OCI-LY3 (cell line): Measurements from ENCODE around the gene NABP2.

ENCODE experiments used
- H2AFZ ChIP-seq: fragments of 200-600, 300-600 bp; shearing (Covaris generic); 2 replicates; pipeline ENCODE4 v1.6.0; 2014; ENCODE audit warnings: antibody characterized with exemption, low read depth, low read length
- H3K27ac ChIP-seq: fragments of 200-600, 300-600 bp; sonication (generic); 2 replicates; pipeline ENCODE4 v1.5.1; 2014; ENCODE audit warnings: mild to moderate bottlenecking, low read length, moderate library complexity, mixed read lengths
- H3K27me3 ChIP-seq: fragments of 200-600, 300-600 bp; sonication (generic); 2 replicates; pipeline ENCODE4 v1.6.1; 2014; ENCODE audit warnings: low read depth, low read length, mixed read lengths
- H3K36me3 ChIP-seq: fragments of 200-600, 300-600 bp; sonication (generic); replicated peaks from 2 replicates; pipeline ENCODE3; 2014; ENCODE audit warnings: low read depth, low read length, mixed read lengths
- H3K4me1 ChIP-seq: fragments of 300-600, 200-600 bp; sonication (generic); 2 replicates; pipeline ENCODE4 v1.6.1; 2014; ENCODE audit warnings: low read length, mixed read lengths
- H3K4me2 ChIP-seq: fragments of 200-600, 300-600 bp; sonication (generic); 2 replicates; pipeline ENCODE4 v1.6.1; 2014; ENCODE audit warnings: low read length, mixed read lengths
- H3K4me3 ChIP-seq: fragments of 300-600, 200-600 bp; sonication (generic); 2 replicates; pipeline ENCODE4 v1.5.1; 2014; ENCODE audit warnings: antibody characterized with exemption, mild to moderate bottlenecking, low read length, moderate library complexity
- H3K79me2 ChIP-seq: fragments of 300-600, 200-600 bp; shearing (Covaris generic); 2 replicates; pipeline ENCODE4 v1.6.1; 2014; ENCODE audit warnings: mild to moderate bottlenecking, low read length, mixed read lengths
- H3K9ac ChIP-seq: fragments of 300-600, 200-600 bp; shearing (Covaris generic); 2 replicates; pipeline ENCODE4 v1.6.0; 2014; ENCODE audit warnings: mild to moderate bottlenecking, low read length, moderate library complexity
- H3K9me3 ChIP-seq: fragments of 200-600, 300-600 bp; shearing (Covaris generic); 2 replicates; pipeline ENCODE4 v1.6.1; 2014; ENCODE audit warnings: low read length, mixed read lengths; ENCODE audit not compliant: insufficient read depth
- H4K20me1 ChIP-seq: fragments of 200-600, 300-600 bp; sonication (generic); 2 replicates; pipeline ENCODE4 v1.6.1; 2016; ENCODE audit warnings: low read length, mixed read lengths; ENCODE audit not compliant: insufficient read depth
- CTCF ChIP-seq: fragments of 200-600, 300-600 bp; sonication (generic); IDR thresholded peaks from 2 replicates; pipeline ENCODE4 v1.5.1; 2014; ENCODE audit warnings: antibody characterized with exemption, low read length, low read depth
- EZH2phosphoT487 ChIP-seq: fragments of 200-600 bp; shearing (Covaris generic); IDR thresholded peaks from 2 replicates; pipeline ENCODE4 v1.6.1; 2018; ENCODE audit warnings: antibody characterized with exemption, mixed run types, low read depth

NABP2 gene

GRCh38 chr12:56204275-56204674 lies 19.9 kb upstream of the NABP2 start:
- Histone ChIP-seq H3K9ac (no peak overlapping the region), H3K36me3 (peaks cover 27% of the 10 kb centered on the region), H3K27me3 (no peaks in the 10 kb centered on the region), H3K9me3 (no peaks in the 10 kb centered on the region), H3K79me2 (no peaks in the 10 kb centered on the region), H3K4me3 (no peak overlapping the region), H4K20me1 (no peaks in the 10 kb centered on the region), H2AFZ (no peak overlapping the region), H3K4me2 (no peak overlapping the region), H3K4me1 (no peaks in the 10 kb centered on the region), H3K27ac (no peak overlapping the region)
- no peak for TF ChIP-seq EZH2phosphoT487
- no peak for TF ChIP-seq CTCF

DNA sequence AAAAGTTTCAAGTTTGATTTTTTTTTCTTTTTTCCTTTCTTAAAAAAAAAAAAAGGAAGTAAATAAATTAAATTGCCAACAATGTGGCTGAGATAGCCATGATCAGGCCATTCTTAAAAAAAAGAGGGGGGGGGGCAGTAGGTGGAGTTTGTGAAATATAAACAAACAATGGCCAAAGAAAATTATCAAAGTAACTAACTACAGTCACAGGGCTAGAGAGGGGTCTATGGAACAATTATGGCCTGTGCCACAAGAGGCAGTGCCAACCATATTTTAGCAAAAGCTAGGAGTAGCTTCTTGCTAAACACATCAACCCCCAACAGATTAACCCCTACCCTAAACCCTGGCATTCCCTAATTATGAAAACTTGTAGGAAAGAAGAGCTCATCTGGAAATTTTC lies 18.7 kb upstream of the NABP2 start:
- H3K9ac ChIP-seq = no peak overlapping the region
- no peaks in the 10 kb centered on the region for H4K20me1 ChIP-seq
- peaks cover 35% of the 10 kb centered on the region for H3K36me3 ChIP-seq
- no peaks in the 10 kb centered on the region for H3K27me3 ChIP-seq
- H3K4me2 ChIP-seq = no peak overlapping the region
- no peak overlapping the region for H3K27ac ChIP-seq
- H3K4me3 ChIP-seq = no peak overlapping the region
- no peaks in the 10 kb centered on the region for H3K4me1 ChIP-seq
- H3K9me3 ChIP-seq = no peaks in the 10 kb centered on the region
- H3K79me2 ChIP-seq = no peaks in the 10 kb centered on the region
- H2AFZ ChIP-seq = no peak overlapping the region
- no peak for TF ChIP-seq CTCF
- TF ChIP-seq EZH2phosphoT487 = no peak

- Histone ChIP-seq H3K27me3 (no peaks in the 10 kb centered on the region), H3K36me3 (peaks cover 39% of the 10 kb centered on the region), H3K9me3 (no peaks in the 10 kb centered on the region), H2AFZ (no peak overlapping the region), H3K9ac (no peak overlapping the region), H3K4me2 (no peak overlapping the region), H3K79me2 (no peaks in the 10 kb centered on the region), H4K20me1 (no peaks in the 10 kb centered on the region), H3K4me3 (no peak overlapping the region), H3K27ac (no peak overlapping the region), H3K4me1 (no peaks in the 10 kb centered on the region)
- TF ChIP-seq CTCF (peak; percentile 54), EZH2phosphoT487 (no peak)
Observed at GRCh38 chr12:56206452-56207166, 17.5 kb upstream of the NABP2 start.

DNA sequence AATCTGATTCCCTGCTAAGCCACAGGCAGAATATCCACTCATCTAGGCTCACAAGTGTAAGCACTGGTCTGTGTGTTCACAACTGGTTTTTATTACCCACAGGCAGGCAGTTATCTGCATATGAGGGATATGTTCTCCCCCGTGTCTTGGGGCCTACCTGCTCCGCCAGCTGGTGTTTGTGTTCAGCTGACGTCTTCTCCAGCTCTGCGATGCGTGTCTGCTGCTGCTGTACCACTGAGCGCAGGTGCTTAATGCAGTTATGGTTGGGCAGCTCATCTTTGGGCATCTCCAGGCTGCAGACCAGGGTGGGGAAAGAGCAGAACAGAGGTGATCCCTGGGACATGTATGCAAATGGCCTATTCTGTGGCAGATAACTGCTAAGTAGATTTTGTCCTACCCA lies 16.1 kb upstream of the NABP2 start:
- no peaks in the 10 kb centered on the region for H3K4me1 ChIP-seq
- no peak for TF ChIP-seq CTCF
- no peak for TF ChIP-seq EZH2phosphoT487
- peaks cover 48% of the 10 kb centered on the region for H3K36me3 ChIP-seq
- H3K9me3 ChIP-seq = no peaks in the 10 kb centered on the region
- H2AFZ ChIP-seq = no peak overlapping the region
- no peaks in the 10 kb centered on the region for H4K20me1 ChIP-seq
- no peaks in the 10 kb centered on the region for H3K79me2 ChIP-seq
- H3K27me3 ChIP-seq = no peaks in the 10 kb centered on the region
- no peak overlapping the region for H3K27ac ChIP-seq
- no peak overlapping the region for H3K4me2 ChIP-seq
- H3K9ac ChIP-seq = no peak overlapping the region
- H3K4me3 ChIP-seq = no peak overlapping the region
